GM21717 (cell line): ENCODE data around the gene RAD9A.
"Not testable (repeated sequence)": the region's sequence is repeated elsewhere in the genome, so short reads cannot be mapped to it uniquely, and the experiment has no call there.

Experiments used
- ATAC-seq: cut with Tn5 transposase; IDR thresholded peaks from one replicate; pipeline ENCODE4 v1.9.1; 2021; ENCODE audit warnings: mild to moderate bottlenecking, moderate library complexity; ENCODE audit not compliant: unreplicated experiment

The RAD9A gene

GRCh38 chr11:67421430-67422031, 29.7 kb downstream of the RAD9A start:
- no peak for ATAC-seq

GRCh38 chr11:67422891-67423290, 31.1 kb downstream of the RAD9A start:
- no peak for ATAC-seq

- ATAC-seq: no peak
These were observed 31.7 kb downstream of the RAD9A start for GRCh38 chr11:67423466-67423865.

- no peak for ATAC-seq
These were observed 32.3 kb downstream of the RAD9A start for GRCh38 chr11:67423891-67424613.

GRCh38 chr11:67427364-67427859, 35.6 kb downstream of the RAD9A start:
- not testable (repeated sequence) for ATAC-seq

- ATAC-seq: peak; percentile 62
These were observed 36.5 kb downstream of the RAD9A start, which contains the start of gene RPS6KB2 for GRCh38 chr11:67428052-67429001. Gene RPS6KB2, plus strand, starts transcription at chr11:67428494. Its CDS starts 52 bp downstream, at chr11:67428546.

- no peak for ATAC-seq
These were observed 37.4 kb downstream of the RAD9A start for GRCh38 chr11:67429038-67429668.

- no peak for ATAC-seq
These were observed 37.9 kb downstream of the RAD9A start for GRCh38 chr11:67429722-67430121.

GRCh38 chr11:67431346-67432249, 39.8 kb downstream of the RAD9A start:
- ATAC-seq: no peak

- ATAC-seq: no peak
These were observed 41.0 kb downstream of the RAD9A start for GRCh38 chr11:67432655-67433349.

- ATAC-seq: no peak
These were observed 42.0 kb downstream of the RAD9A start for GRCh38 chr11:67433536-67434394.

- ATAC-seq: no peak
These were observed 42.7 kb downstream of the RAD9A start for GRCh38 chr11:67434395-67434881.

- no peak for ATAC-seq
These were observed 43.4 kb downstream of the RAD9A start for GRCh38 chr11:67435031-67435726.

GRCh38 chr11:67435727-67436458, 44.1 kb downstream of the RAD9A start:
- ATAC-seq: no peak

GRCh38 chr11:67436459-67437081, 44.8 kb downstream of the RAD9A start:
- no peak for ATAC-seq

- ATAC-seq: no peak
These were observed 45.5 kb downstream of the RAD9A start, which contains the start of gene PTPRCAP for GRCh38 chr11:67437082-67437808. Gene PTPRCAP, minus strand, starts transcription at chr11:67437682. Its CDS starts 63 bp downstream, at chr11:67437619.
